H1 (cell line): ENCODE data around the gene NUP85. TPM values are rescaled to one million over a fixed set of nuclear protein-coding genes. Genes with fewer than 3 reads are reported as not detected.

ENCODE experiments used
- CTCF ChIA-PET: fragments of 300-600 bp; sonication (Branson Sonifier 250); formaldehyde crosslinking; loops from one replicate; lab custom pipeline; 2021; ENCODE audit not compliant: partially characterized antibody; lab: Charles Lee
- POLR2A ChIA-PET: fragments of 300-600 bp; sonication (Branson Sonifier 250); formaldehyde crosslinking; loops from one replicate; lab custom pipeline; 2021; ENCODE audit warnings: inconsistent platforms; ENCODE audit not compliant: partially characterized antibody; lab: Charles Lee
- DNase-seq, 2 experiments: peaks; one replicate each; pipeline versions ENCODE4 v3.0.0 to v3.0.0-alpha.2; 2010 to 2022; ENCODE audit warnings: low spot score in 2 of 2, low read depth in 1 of 2, mixed read lengths in 1 of 2
- FAIRE-seq: peaks from 2 replicates; lab custom pipeline; 2011; peaks lifted over from hg19 to GRCh38; lab: Jason Lieb, UNC
- H2AFZ ChIP-seq: 2 replicates; pipeline ENCODE4 v1.8.1; 2012; ENCODE audit warnings: low read length, inconsistent platforms
- H2AK5ac ChIP-seq: 2 replicates; pipeline ENCODE4 v1.6.1; 2013; ENCODE audit warnings: low read depth, low read length
- H2BK120ac ChIP-seq: replicated peaks from 2 replicates; pipeline ENCODE3; 2013; ENCODE audit warnings: low read depth, low read length, inconsistent platforms
- H2BK12ac ChIP-seq: 2 replicates; pipeline ENCODE4 v1.6.1; 2013; ENCODE audit warnings: low read depth, low read length
- H2BK15ac ChIP-seq: 2 replicates; pipeline ENCODE4 v1.6.1; 2013; ENCODE audit warnings: low read length
- H2BK20ac ChIP-seq: 2 replicates; pipeline ENCODE4 v1.6.1; 2013; ENCODE audit warnings: low read length
- H2BK5ac ChIP-seq: 2 replicates; pipeline ENCODE4 v1.6.1; 2013; ENCODE audit warnings: low read depth, low read length
- H3K14ac ChIP-seq: 2 replicates; pipeline ENCODE4 v1.6.1; 2013; ENCODE audit warnings: inconsistent platforms; ENCODE audit not compliant: insufficient read length
- H3K18ac ChIP-seq: 2 replicates; pipeline ENCODE4 v1.6.1; 2013; ENCODE audit warnings: low read length; ENCODE audit errors: extremely low read depth
- H3K23ac ChIP-seq: 2 replicates; pipeline ENCODE4 v1.6.1; 2013; ENCODE audit warnings: inconsistent platforms; ENCODE audit not compliant: insufficient read length
- H3K23me2 ChIP-seq: 2 replicates; pipeline ENCODE4 v1.6.1; 2013; ENCODE audit warnings: low read depth, low read length
- H3K27ac ChIP-seq: 2 replicates; pipeline ENCODE4 v1.6.1; 2011; ENCODE audit warnings: low read depth, low read length, inconsistent platforms
- H3K27me3 ChIP-seq, 4 experiments: replicated peaks in 1 of 4; 1 replicate in 1 of 4; 2 replicates in 3 of 4; pipeline versions ENCODE4 v1.6.1 to v1.8.1; 2011 to 2013; ENCODE audit warnings: low read length in 3 of 4, mild to moderate bottlenecking in 3 of 4, inconsistent platforms in 2 of 4, mixed read lengths in 2 of 4, moderate library complexity in 1 of 4; ENCODE audit not compliant: control insufficient read depth in 3 of 4, insufficient read depth in 3 of 4; ENCODE audit errors: extremely low read depth in 1 of 4
- H3K36me3 ChIP-seq, 4 experiments: 2 replicates each; pipeline versions ENCODE4 v1.6.1 to v1.8.1; 2011 to 2013; ENCODE audit warnings: mild to moderate bottlenecking in 4 of 4, low read length in 3 of 4, moderate library complexity in 2 of 4, control low read depth in 1 of 4, inconsistent platforms in 1 of 4; ENCODE audit not compliant: insufficient read depth in 4 of 4, control insufficient read depth in 2 of 4
- H3K4ac ChIP-seq: replicated peaks from 2 replicates; pipeline ENCODE3; 2013; ENCODE audit warnings: low read length, low read depth, mixed read lengths, inconsistent platforms; ENCODE audit not compliant: insufficient read length
- H3K4me1 ChIP-seq, 4 experiments: replicated peaks in 1 of 4; 1 replicate in 1 of 4; 2 replicates in 3 of 4; pipeline versions ENCODE4 v1.6.1 to v1.8.1; 2011 to 2013; ENCODE audit warnings: low read length in 3 of 4, inconsistent platforms in 2 of 4, mixed read lengths in 1 of 4; ENCODE audit not compliant: insufficient read depth in 4 of 4, control insufficient read depth in 3 of 4
- H3K4me2 ChIP-seq, 2 experiments: 2 replicates each; pipeline versions ENCODE4 v1.6.1 to v1.8.1; 2011 to 2013; ENCODE audit warnings: low read depth in 2 of 2, low read length in 2 of 2, control low read depth in 1 of 2, inconsistent platforms in 1 of 2, mild to moderate bottlenecking in 1 of 2; ENCODE audit not compliant: insufficient read depth in 1 of 2
- H3K4me3 ChIP-seq, 4 experiments: fragments of 200-600, 300-600 bp in 1 of 4; sonication (generic), shearing (Covaris generic), sonication (Bioruptor Twin) in 1 of 4; 2 replicates each; pipeline versions ENCODE4 v1.5.1 to v1.8.1; 2011 to 2016; ENCODE audit warnings: low read length in 4 of 4, low read depth in 3 of 4, control low read depth in 2 of 4, inconsistent platforms in 2 of 4, mild to moderate bottlenecking in 2 of 4, mixed read lengths in 1 of 4, moderate library complexity in 1 of 4; ENCODE audit not compliant: insufficient read depth in 2 of 4; ENCODE audit errors: extremely low read depth in 1 of 4
- H3K56ac ChIP-seq: replicated peaks from 2 replicates; pipeline ENCODE3; 2013; ENCODE audit warnings: low read depth, mild to moderate bottlenecking, mixed read lengths, low read length, inconsistent platforms; ENCODE audit not compliant: insufficient read length
- H3K79me1 ChIP-seq: 2 replicates; pipeline ENCODE4 v1.6.1; 2013; ENCODE audit warnings: low read depth, low read length, control low read depth
- H3K79me2 ChIP-seq, 2 experiments: 2 replicates each; pipeline versions ENCODE4 v1.6.1 to v1.8.1; 2012 to 2013; ENCODE audit warnings: low read length in 2 of 2, mild to moderate bottlenecking in 2 of 2, inconsistent platforms in 1 of 2; ENCODE audit not compliant: insufficient read depth in 2 of 2, control insufficient read depth in 1 of 2
- H3K9ac ChIP-seq, 4 experiments: replicated peaks in 1 of 4; 1 replicate in 1 of 4; 2 replicates in 3 of 4; pipeline versions ENCODE4 v1.6.1 to v1.8.1; 2011 to 2013; ENCODE audit warnings: low read depth in 3 of 4, low read length in 3 of 4, control low read depth in 2 of 4, mild to moderate bottlenecking in 2 of 4, moderate library complexity in 2 of 4, inconsistent platforms in 1 of 4; ENCODE audit errors: extremely low read depth in 1 of 4
- H3K9me3 ChIP-seq, 2 experiments: 2 replicates each; pipeline versions ENCODE4 v1.6.1 to v1.8.1; 2012 to 2013; ENCODE audit warnings: mild to moderate bottlenecking in 2 of 2, moderate library complexity in 2 of 2, control low read depth in 1 of 2, inconsistent platforms in 1 of 2, low read depth in 1 of 2, low read length in 1 of 2, mixed read lengths in 1 of 2; ENCODE audit not compliant: insufficient read depth in 2 of 2
- H4K20me1 ChIP-seq, 2 experiments: replicated peaks in 1 of 2; 2 replicates each; pipeline versions ENCODE3 to v1.8.1; 2011 to 2013; ENCODE audit warnings: inconsistent platforms in 2 of 2, low read length in 2 of 2, mild to moderate bottlenecking in 1 of 2; ENCODE audit not compliant: insufficient read depth in 2 of 2, control insufficient read depth in 1 of 2
- H4K5ac ChIP-seq: 2 replicates; pipeline ENCODE4 v1.6.1; 2013; ENCODE audit warnings: low read length, low read depth, mixed read lengths, inconsistent platforms; ENCODE audit not compliant: insufficient read length
- H4K8ac ChIP-seq: 2 replicates; pipeline ENCODE4 v1.8.0; 2013; ENCODE audit warnings: mild to moderate bottlenecking, moderate library complexity, low read length, inconsistent platforms; ENCODE audit not compliant: insufficient read depth; ENCODE audit errors: extremely low read depth
- H4K91ac ChIP-seq: replicated peaks from 2 replicates; pipeline ENCODE3; 2013; ENCODE audit warnings: low read length, mixed read lengths, inconsistent platforms; ENCODE audit not compliant: insufficient read length
- BACH1 ChIP-seq: IDR thresholded peaks from 2 replicates; pipeline ENCODE4 v1.6.1; 2012; ENCODE audit warnings: low read length, improper control_type of control experiment
- EP300 ChIP-seq, 2 experiments: IDR thresholded peaks; 1 replicate in 1 of 2; 2 replicates in 1 of 2; pipeline ENCODE4 v1.6.1; 2011 to 2012; ENCODE audit warnings: low read depth in 2 of 2, low read length in 2 of 2, mild to moderate bottlenecking in 2 of 2, borderline replicate concordance in 1 of 2, inconsistent platforms in 1 of 2, moderate library complexity in 1 of 2
- JUN ChIP-seq: IDR thresholded peaks from 2 replicates; pipeline ENCODE4 v1.6.1; 2011; ENCODE audit warnings: low read depth, mild to moderate bottlenecking, improper control_type of control experiment, low read length
- MAFK ChIP-seq: IDR thresholded peaks from 2 replicates; pipeline ENCODE4 v1.6.1; 2012; ENCODE audit warnings: low read depth, mild to moderate bottlenecking, improper control_type of control experiment, low read length
- POLR2AphosphoS5 ChIP-seq: IDR thresholded peaks from 2 replicates; pipeline ENCODE4 v1.6.1; 2011; ENCODE audit warnings: low read depth, low read length
- RBBP5 ChIP-seq: IDR thresholded peaks from 2 replicates; pipeline ENCODE4 v1.7.1; 2012; ENCODE audit warnings: low read depth, mild to moderate bottlenecking, inconsistent platforms, low read length, moderate library complexity, borderline replicate concordance
- TAF1 ChIP-seq: IDR thresholded peaks from 2 replicates; pipeline ENCODE4 v1.6.1; 2011; ENCODE audit warnings: mild to moderate bottlenecking, low read depth, low read length
- TEAD4 ChIP-seq: IDR thresholded peaks from 2 replicates; pipeline ENCODE4 v1.6.1; 2012; ENCODE audit warnings: low read depth, low read length, inconsistent platforms, mixed read lengths
- WGBS, 2 experiments: shearing (Covaris generic) in 1 of 2; methylation state at CpG; one replicate each; pipeline versions ENCODE4 v1.1.6 to v1.1.7; 2013 to 2015; ENCODE audit warnings: low lambda C conversion rate in 2 of 2, mixed read lengths in 2 of 2, inconsistent platforms in 1 of 2, low coverage in 1 of 2, missing lambda C conversion rate in 1 of 2; ENCODE audit not compliant: insufficient replicate concordance in 2 of 2, insufficient coverage in 1 of 2, insufficient read length in 1 of 2; ENCODE audit errors: extremely low coverage in 1 of 2, missing lambda C conversion rate in 1 of 2; 5-methylcytosine and 5-hydroxymethylcytosine counted together
- polyA plus RNA-seq, 7 experiments: library from polyadenylated mRNA; depleted of rRNA in 3 of 7; stranded (reverse) in 5 of 7; unstranded in 2 of 7; fragments of >200 nt in 5 of 7; fragments of 200-250 nt in 2 of 7; gene quantifications; 1 replicate in 5 of 7; 2 replicates in 1 of 7; 4 replicates in 1 of 7; pipeline versions ENCODE4 v1.2.1 to v1.2.3, GENCODE V29; 2011 to 2013; ENCODE audit warnings: missing spikeins in 2 of 7, mixed read lengths in 2 of 7
- total RNA-seq: library from RNA; stranded (reverse); fragmentation: NEBNext Ultra II Directional; extraction: Animal tissue kit (Norgen Biotek cat#: 25700); gene quantifications from 2 replicates; pipeline ENCODE4 v1.2.1, GENCODE V29; 2021

Gene NUP85
- total and polyA plus RNA-seq, 2 of the 8 experiments (the other 6 are each of a cell fraction or from before 2014, with no cell fraction given) = 98.5 to 154 TPM

DNA sequence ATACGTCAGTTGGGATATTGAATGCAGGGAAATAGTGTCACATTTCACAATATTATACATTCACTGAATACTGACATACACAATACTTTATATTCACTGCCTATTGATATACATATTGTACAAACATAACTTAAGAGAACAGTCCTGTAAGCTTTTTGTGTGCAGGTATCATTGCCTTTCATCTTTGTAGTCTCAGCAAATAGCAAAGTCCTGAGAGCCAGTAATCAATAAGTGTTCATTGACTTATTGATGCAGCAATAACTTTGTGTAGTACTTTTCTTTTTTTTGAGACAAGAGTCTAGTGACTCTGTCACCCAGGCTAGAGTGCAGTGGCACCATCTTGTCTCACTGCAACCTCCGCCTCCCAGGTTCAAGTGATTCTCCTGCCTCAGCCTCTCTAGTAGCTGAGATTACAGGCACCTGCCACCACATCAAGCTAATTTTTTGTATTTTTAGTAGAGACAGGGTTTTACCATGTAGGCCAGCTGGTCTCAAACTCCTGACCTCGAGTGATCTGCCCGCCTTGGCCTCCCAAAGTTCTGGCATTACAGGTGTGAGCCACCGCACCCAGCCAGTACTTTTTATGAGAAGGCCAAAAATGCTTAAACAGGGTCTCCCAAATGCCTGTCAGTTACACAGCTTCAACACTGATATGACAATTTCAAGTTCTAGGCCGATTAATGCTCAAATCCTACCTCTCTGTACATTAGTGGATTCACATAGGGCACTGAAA is 5.4 kb upstream of the NUP85 start:
- no peak for FAIRE-seq
- TF ChIP-seq TEAD4 (no peak), MAFK (no peak), TAF1 (no peak), RBBP5 (no peak), BACH1 (no peak), POLR2AphosphoS5 (no peak), JUN (no peak), EP300 (IDR thresholded peaks at IDR 0.05; ENCODE audit: borderline replicate concordance in 1 of 2, low read depth in 2 of 2, low read length in 2 of 2) (no peak)

More for the DNA sequence above, 5.4 kb upstream of the NUP85 start:
- DNase-seq = no peak
- ChIA-PET POLR2A (interaction anchor here (0.6 to 2.0 kb wide), 9 partner anchors 17 to 89 kb away, joined by 3 to 7 read pairs (median 3); partner anchors contain the start of gene GGA3), CTCF (interaction anchor here (0.7 to 5.5 kb wide), 21 partner anchors 11 to 213 kb away, joined by 3 to 75 read pairs (median 4); partner anchors contain the start of genes MIF4GD, NT5C and SUMO2)
- Histone ChIP-seq H3K18ac (no peak overlapping the region), H3K4me2 (no peak overlapping the region), H3K27me3 (no peaks in the 10 kb centered on the region), H2BK20ac (no peak overlapping the region), H3K36me3 (no peaks in the 10 kb centered on the region), H2BK12ac (no peak overlapping the region), H4K20me1 (no peaks in the 10 kb centered on the region), H4K91ac (no peak overlapping the region), H3K4ac (no peak overlapping the region), H3K9me3 (no peaks in the 10 kb centered on the region), H2AFZ (no peak overlapping the region), H3K23ac (no peak overlapping the region), H3K79me2 (no peaks in the 10 kb centered on the region), H3K79me1 (no peaks in the 10 kb centered on the region), H4K5ac (no peak overlapping the region), H2AK5ac (no peak overlapping the region), H3K27ac (no peak overlapping the region), H3K14ac (no peak overlapping the region), H2BK15ac (no peak overlapping the region), H2BK120ac (no peak overlapping the region), H3K23me2 (no peaks in the 10 kb centered on the region; the same call in 1 of the 2 replicates), H2BK5ac (no peak overlapping the region), H3K4me3 (no peak overlapping the region), H3K56ac (no peak overlapping the region), H3K9ac (no peak overlapping the region), H3K4me1 (peaks cover 0 to 2% (median 0%) of the 10 kb centered on the region in 4 experiments; a peak in 2 of 7 replicates), H4K8ac (no peak overlapping the region)
- 90% methylated on average over 6 of the region's 6 CpGs; no CpG with 5 or more reads in 1 of the 2 experiments for WGBS, 2 experiments
